OCI-LY1 (cell line): ENCODE data around the gene TRIM7.

Source experiments
- H2AFZ ChIP-seq: fragments of 200-600 bp; sonication (generic), shearing (Covaris generic); 2 replicates; pipeline ENCODE4 v1.6.0; 2014; ENCODE audit warnings: antibody characterized with exemption, mild to moderate bottlenecking, low read length
- H3F3A ChIP-seq: fragments of 200-600 bp; sonication (generic), shearing (Covaris generic); 2 replicates; pipeline ENCODE4 v1.6.0; 2014; ENCODE audit warnings: mild to moderate bottlenecking, antibody characterized with exemption, low read length, moderate library complexity; ENCODE audit not compliant: insufficient read depth
- H3K27ac ChIP-seq: fragments of 200-600 bp; sonication (generic); 2 replicates; pipeline ENCODE4 v1.5.1; 2014; ENCODE audit warnings: low read length, mixed run types, mild to moderate bottlenecking, low read depth; ENCODE audit not compliant: poor library complexity, severe bottlenecking
- H3K27me3 ChIP-seq: fragments of 200-600 bp; sonication (generic); 2 replicates; pipeline ENCODE4 v1.6.0; 2014; ENCODE audit warnings: antibody characterized with exemption, mild to moderate bottlenecking, low read length, moderate library complexity; ENCODE audit not compliant: insufficient read depth
- H3K36me3 ChIP-seq: fragments of 200-600 bp; sonication (generic); 2 replicates; pipeline ENCODE4 v1.6.1; 2014; ENCODE audit warnings: mild to moderate bottlenecking, antibody characterized with exemption, low read length, moderate library complexity, mixed read lengths; ENCODE audit not compliant: insufficient read depth
- H3K4me1 ChIP-seq: fragments of 200-600 bp; sonication (generic); 2 replicates; pipeline ENCODE4 v1.5.1; 2014; ENCODE audit warnings: mild to moderate bottlenecking, low read length, moderate library complexity; ENCODE audit not compliant: insufficient read depth, severe bottlenecking
- H3K4me2 ChIP-seq: fragments of 200-600 bp; sonication (generic), shearing (Covaris generic); 2 replicates; pipeline ENCODE4 v1.6.1; 2014; ENCODE audit warnings: low read length
- H3K4me3 ChIP-seq: fragments of 200-600 bp; sonication (generic); 2 replicates; pipeline ENCODE4 v1.5.1; 2014; ENCODE audit warnings: low read length, low read depth, mild to moderate bottlenecking, mixed read lengths; ENCODE audit not compliant: poor library complexity, severe bottlenecking
- H3K79me2 ChIP-seq: fragments of 200-600 bp; shearing (Covaris generic); 2 replicates; pipeline ENCODE4 v1.6.1; 2016; ENCODE audit warnings: mixed run types, low read length, mixed read lengths; ENCODE audit not compliant: insufficient read depth
- H3K9ac ChIP-seq: fragments of 200-600 bp; sonication (generic), shearing (Covaris generic); 2 replicates; pipeline ENCODE4 v1.6.1; 2014; ENCODE audit warnings: mild to moderate bottlenecking, low read length, mixed read lengths
- H3K9me2 ChIP-seq: fragments of 200-600 bp; sonication (generic), shearing (Covaris generic); 2 replicates; pipeline ENCODE4 v1.6.1; 2014; ENCODE audit warnings: low read depth, mild to moderate bottlenecking, low read length, mixed read lengths
- H3K9me3 ChIP-seq: fragments of 200-600 bp; shearing (Covaris generic); 2 replicates; pipeline ENCODE4 v1.6.1; 2014; ENCODE audit warnings: low read length, mixed read lengths
- H4K20me1 ChIP-seq: fragments of 200-600 bp; sonication (generic), shearing (Covaris generic); 2 replicates; pipeline ENCODE4 v1.6.0; 2016; ENCODE audit warnings: mild to moderate bottlenecking, low read length; ENCODE audit not compliant: insufficient read depth
- CTCF ChIP-seq: fragments of 200-600 bp; sonication (generic), shearing (Covaris generic); IDR thresholded peaks from 2 replicates; pipeline ENCODE4 v1.5.1; 2017; ENCODE audit warnings: mild to moderate bottlenecking, antibody characterized with exemption, low read length, moderate library complexity, mixed read lengths
- EZH2 ChIP-seq: fragments of 200-600 bp; sonication (generic), shearing (Covaris generic); IDR thresholded peaks from 2 replicates; pipeline ENCODE4 v1.8.0; 2017; ENCODE audit warnings: borderline replicate concordance, mixed run types, mild to moderate bottlenecking, antibody characterized with exemption, low read length, moderate library complexity, mixed read lengths

The TRIM7 gene

GRCh38 chr5:181237729-181238385, 32.9 kb upstream of the TRIM7 start:
- Histone ChIP-seq H3K4me1 (peaks cover 32% of the 10 kb centered on the region), H3K9ac (no peak overlapping the region), H3K36me3 (peaks cover 94% of the 10 kb centered on the region), H3K4me3 (no peak overlapping the region), H3K27me3 (no peaks in the 10 kb centered on the region), H3K79me2 (peaks cover 16% of the 10 kb centered on the region), H3K27ac (no peak overlapping the region), H2AFZ (no peak overlapping the region), H3K9me2 (no peaks in the 10 kb centered on the region), H3F3A (peaks cover 26% of the 10 kb centered on the region), H3K9me3 (no peaks in the 10 kb centered on the region), H4K20me1 (no peaks in the 10 kb centered on the region), H3K4me2 (no peak overlapping the region)
- no peak for TF ChIP-seq EZH2
- TF ChIP-seq CTCF, result no peak

- Histone ChIP-seq H3K4me1 (peaks cover 27% of the 10 kb centered on the region), H3K9ac (no peak overlapping the region), H4K20me1 (no peaks in the 10 kb centered on the region), H3K27me3 (no peaks in the 10 kb centered on the region), H3K79me2 (peaks cover 8% of the 10 kb centered on the region), H3K9me3 (no peaks in the 10 kb centered on the region), H3F3A (peaks cover 28% of the 10 kb centered on the region), H3K36me3 (peaks cover 93% of the 10 kb centered on the region), H3K9me2 (no peaks in the 10 kb centered on the region), H2AFZ (no peak overlapping the region), H3K4me3 (no peak overlapping the region), H3K27ac (no peak overlapping the region), H3K4me2 (no peak overlapping the region)
- no peak for TF ChIP-seq EZH2
- no peak for TF ChIP-seq CTCF
Observed at GRCh38 chr5:181236954-181237641, 32.1 kb upstream of the TRIM7 start.

DNA sequence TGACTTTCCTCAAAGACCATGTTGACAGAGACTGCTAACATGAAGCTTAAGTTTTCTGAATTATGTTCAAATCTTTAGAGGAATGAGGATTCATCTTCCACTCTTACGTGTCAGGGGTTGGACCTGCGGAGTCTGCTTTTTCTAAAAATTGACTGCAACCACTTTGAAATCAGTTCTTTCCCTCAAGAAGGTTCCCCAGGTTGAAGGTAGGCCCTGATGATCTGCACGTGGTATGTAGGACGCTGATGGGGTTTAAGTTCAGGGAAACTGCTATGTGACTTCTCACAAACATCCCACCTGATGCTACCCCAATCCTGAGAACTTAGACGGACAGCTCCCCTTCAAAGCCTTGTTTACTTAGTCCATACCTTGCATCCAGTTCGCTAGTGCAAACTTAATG, 31.5 kb upstream of the TRIM7 start:
- no peak overlapping the region for H3K9ac ChIP-seq
- H3F3A ChIP-seq, result peaks cover 28% of the 10 kb centered on the region
- H3K79me2 ChIP-seq, result peaks cover 2% of the 10 kb centered on the region
- no peaks in the 10 kb centered on the region for H4K20me1 ChIP-seq
- no peak overlapping the region for H3K4me3 ChIP-seq
- H3K9me2 ChIP-seq, result no peaks in the 10 kb centered on the region
- no peak for TF ChIP-seq EZH2
- no peak for TF ChIP-seq CTCF
- H2AFZ ChIP-seq, result no peak overlapping the region
- H3K4me1 ChIP-seq, result peaks cover 21% of the 10 kb centered on the region
- peaks cover 93% of the 10 kb centered on the region for H3K36me3 ChIP-seq
- H3K9me3 ChIP-seq, result no peaks in the 10 kb centered on the region
- no peak overlapping the region for H3K4me2 ChIP-seq
- no peaks in the 10 kb centered on the region for H3K27me3 ChIP-seq
- H3K27ac ChIP-seq, result no peak overlapping the region
